GM12801 (cell line): ENCODE measurements around the gene IL10.

ENCODE experiments used
- CTCF ChIP-seq: IDR thresholded peaks from one replicate; pipeline ENCODE4 v1.5.1; 2011; ENCODE audit warnings: control low read depth; ENCODE audit not compliant: insufficient read length; ENCODE audit errors: extremely low read depth

IL10 gene

GRCh38 chr1:206728697-206728987 lies 43.7 kb downstream of the IL10 start:
- TF ChIP-seq CTCF = no peak

GRCh38 chr1:206727981-206728696 lies 44.2 kb downstream of the IL10 start:
- TF ChIP-seq CTCF = no peak

GRCh38 chr1:206725109-206725963 lies 47.0 kb downstream of the IL10 start:
- no peak for TF ChIP-seq CTCF

GRCh38 chr1:206723805-206724472 lies 48.4 kb downstream of the IL10 start:
- no peak for TF ChIP-seq CTCF

GRCh38 chr1:206723462-206723804 lies 48.9 kb downstream of the IL10 start:
- TF ChIP-seq CTCF = no peak

GRCh38 chr1:206722751-206723461 lies 49.4 kb downstream of the IL10 start:
- TF ChIP-seq CTCF = no peak

- no peak for TF ChIP-seq CTCF
Observed at GRCh38 chr1:206721454-206721853, 50.8 kb downstream of the IL10 start.
